ENCODE measurements around the gene SIX2. TPM values are rescaled to one million over a fixed set of nuclear protein-coding genes. Genes with fewer than 3 reads are reported as not detected.

Gene SIX2
- total RNA-seq (0.24 and 0.32 TPM in 2 replicates), polyA plus RNA-seq (0.45 and 0.54 TPM in 2 replicates), polyA minus RNA-seq (0.21 and 0.39 TPM in 2 replicates), Bru-seq, nascent RNA (percentile 12 among the genes with signal in this experiment), BruChase-seq, experiment 1, labeled RNA remaining after a 6-hour chase (percentile 12 among the genes with signal in this experiment), BruChase-seq, experiment 2, labeled RNA remaining after a 2-hour chase (percentile 13 among the genes with signal in this experiment)
- 0.26 and 0.35 TPM in 2 replicates for polyA plus RNA-seq (2011; cell fraction: cytosol; rRNA removed)
- polyA plus RNA-seq (2011; cell fraction: nucleus; rRNA removed) = 0.29 TPM in 2 replicates
- polyA plus RNA-seq (2012) = 2.1 and 5.7 TPM in 2 replicates
- polyA minus RNA-seq (2011; cell fraction: cytosol; rRNA and poly(A)+ RNA removed) = 17.9 TPM
- polyA minus RNA-seq (2011; cell fraction: nucleus; rRNA and poly(A)+ RNA removed) = 0.38 and 0.43 TPM in 2 replicates
- long read RNA-seq, partial matches to known transcripts = 0 of 1 reads
- long read RNA-seq, other reads (novel, unspliced or antisense) = 0 of 1 reads

- BruUV-seq (replicated peaks) = no TSS peak
- peak within 1 kb of the TSS; percentile 13 for H3K9ac ChIP-seq (replicated peaks; ENCODE audit: extremely low read depth, insufficient read depth, low read length)
Measured at GRCh38 chr2:45009303-45009927, at the start of gene SIX2. Gene SIX2, minus strand, starts transcription at chr2:45009452. Its CDS starts 342 bp downstream, at chr2:45009110.

GRCh38 chr2:45055162-45055605, 45.9 kb upstream of the SIX2 start:
- Histone ChIP-seq H3K4me3 (replicated peaks in 1 of 3; ENCODE audit: insufficient read depth in 1 of 3, low read depth in 1 of 3, low read length in 3 of 3) (no peak overlapping the region), H3K9ac (replicated peaks; ENCODE audit: extremely low read depth, insufficient read depth, low read length) (no peak overlapping the region), H3K79me2 (ENCODE audit: control insufficient read depth, insufficient read depth, low read length) (no peaks in the 10 kb centered on the region), H4K20me1 (replicated peaks; ENCODE audit: control insufficient read depth, extremely low read depth, insufficient read depth, low read length) (no peaks in the 10 kb centered on the region), H3K27me3 (ENCODE audit: control insufficient read depth in 2 of 2, insufficient read depth in 2 of 2, low read length in 2 of 2) (peaks cover 0 to 11% of the 10 kb centered on the region in 2 experiments), H3K27ac (ENCODE audit: insufficient read depth, low read depth, low read length) (no peak overlapping the region), H3K9me1 (replicated peaks; ENCODE audit: control insufficient read depth, extremely low read depth, insufficient read depth, low read length) (no peaks in the 10 kb centered on the region), H2AFZ (ENCODE audit: low read depth, low read length) (no peak overlapping the region), H3K36me3 (ENCODE audit: control insufficient read depth in 2 of 2, extremely low read depth in 1 of 2, insufficient read depth in 2 of 2, low read length in 2 of 2) (no peaks in the 10 kb centered on the region), H3K4me2 (ENCODE audit: insufficient read depth, low read length) (no peak overlapping the region), H3K9me3 (replicated peaks; ENCODE audit: control insufficient read depth, insufficient read depth, low read length) (no peaks in the 10 kb centered on the region), H3K4me1 (ENCODE audit: control insufficient read depth, extremely low read depth, insufficient read depth, low read length) (no peaks in the 10 kb centered on the region)
- no TSS peak for BruUV-seq (replicated peaks)
- POLR2A ChIA-PET = no interaction called here
- CTCF ChIA-PET = interaction anchor here (1.6 kb wide), 1 partner anchor 10 kb away, joined by 5 read pairs; no protein-coding TSS in a partner anchor
- dilution Hi-C loops (cut with MboI; ENCODE audit: extremely low pct_ligation_motif_present, low sequenced_read_pairs) = no loop called here
- DNase-seq (ENCODE audit: low read depth, low spot score) (no peak), FAIRE-seq (no peak)
- intact Hi-C loops (cut with micrococcal nuclease) = no loop called here
- TF ChIP-seq FOS (IDR thresholded peaks at IDR 0.05; ENCODE audit: borderline replicate concordance, insufficient read depth, low read length) = no peak
- TF ChIP-seq POLR2AphosphoS5 (IDR thresholded peaks at IDR 0.05; ENCODE audit: insufficient read depth, low read depth, low read length) = no peak
- TF ChIP-seq MYC (IDR thresholded peaks at IDR 0.05; ENCODE audit: low read depth, low read length) = no peak
- TF ChIP-seq EZH2 (IDR thresholded peaks at IDR 0.05; ENCODE audit: borderline replicate concordance, low read depth, low read length, severe bottlenecking) = no peak
- TF ChIP-seq CTCF (IDR thresholded peaks at IDR 0.05; ENCODE audit: extremely low read depth in 1 of 2, insufficient read depth in 1 of 2, low read depth in 1 of 2, low read length in 2 of 2) = no peak
- no peak for TF ChIP-seq GATA2 (IDR thresholded peaks at IDR 0.05; ENCODE audit: insufficient read depth, insufficient read length, low read depth, low read length)
- TF ChIP-seq POLR2A (IDR thresholded peaks at IDR 0.05; ENCODE audit: low read depth, low read length) = no peak
- no peak for TF ChIP-seq MAX (IDR thresholded peaks at IDR 0.05; ENCODE audit: insufficient read depth, insufficient read length)
- TF ChIP-seq JUN (IDR thresholded peaks at IDR 0.05; ENCODE audit: borderline replicate concordance, insufficient read depth, insufficient read length, low read depth) = no peak

More at GRCh38 chr2:45009303-45009927, at the start of gene SIX2:
- ChIA-PET CTCF (interaction anchor here (1.1 to 3.3 kb wide), 7 partner anchors 10 to 485 kb away, joined by 3 to 13 read pairs (median 7); no protein-coding TSS in a partner anchor), POLR2A (no interaction called here)
- peak within 1 kb of the TSS; percentile 70 for H3K4me2 ChIP-seq (ENCODE audit: insufficient read depth, low read length)
- no peaks in the 10 kb centered on the region for H3K9me3 ChIP-seq (replicated peaks; ENCODE audit: control insufficient read depth, insufficient read depth, low read length)
- H3K4me1 ChIP-seq (ENCODE audit: control insufficient read depth, extremely low read depth, insufficient read depth, low read length) = peaks cover 26% of the 10 kb centered on the region
- DNase-seq (ENCODE audit: low read depth, low spot score) = peak; percentile 97
- H4K20me1 ChIP-seq (replicated peaks; ENCODE audit: control insufficient read depth, extremely low read depth, insufficient read depth, low read length) = no peaks in the 10 kb centered on the region
- peak; percentile 91 for FAIRE-seq
- H3K27me3 ChIP-seq (ENCODE audit: control insufficient read depth in 2 of 2, insufficient read depth in 2 of 2, low read length in 2 of 2) = peaks cover 62 to 85% of the 10 kb centered on the region in 2 experiments
- intact Hi-C loops (cut with micrococcal nuclease) = loop anchor here (1.0 to 5.0 kb wide), 2 partner anchors 16 to 343 kb away; no protein-coding TSS in a partner anchor
- H3K9me1 ChIP-seq (replicated peaks; ENCODE audit: control insufficient read depth, extremely low read depth, insufficient read depth, low read length) = no peaks in the 10 kb centered on the region
- H3K27ac ChIP-seq (ENCODE audit: insufficient read depth, low read depth, low read length) = no peak within 1 kb of the TSS
- no peaks in the 10 kb centered on the region for H3K36me3 ChIP-seq (ENCODE audit: control insufficient read depth in 2 of 2, extremely low read depth in 1 of 2, insufficient read depth in 2 of 2, low read length in 2 of 2)
- H3K4me3 ChIP-seq (replicated peaks in 1 of 3; ENCODE audit: insufficient read depth in 1 of 3, low read depth in 1 of 3, low read length in 3 of 3) = peak within 1 kb of the TSS; percentile 15 to 48 (median 38)
- TF ChIP-seq POLR2AphosphoS5 (IDR thresholded peaks at IDR 0.05; ENCODE audit: insufficient read depth, low read depth, low read length) = no peak
- TF ChIP-seq MAX (IDR thresholded peaks at IDR 0.05; ENCODE audit: insufficient read depth, insufficient read length) = peak; percentile 17
- dilution Hi-C loops (cut with MboI; ENCODE audit: extremely low pct_ligation_motif_present, low sequenced_read_pairs) = no loop called here
- peak within 1 kb of the TSS; percentile 97 for H2AFZ ChIP-seq (ENCODE audit: low read depth, low read length)
- H3K79me2 ChIP-seq (ENCODE audit: control insufficient read depth, insufficient read depth, low read length) = no peaks in the 10 kb centered on the region

Data from endothelial cell of umbilical vein (primary cell).